MM.1S (cell line): ENCODE results near the gene DENND1A.

Source experiments
- DNase-seq: peaks from one replicate; pipeline ENCODE4 v3.0.0-alpha.2; 2015
- H2AFZ ChIP-seq: fragments of 300-600 bp; sonication (generic); 2 replicates; pipeline ENCODE4 v1.6.0; 2016; ENCODE audit warnings: antibody characterized with exemption, low read length
- H3F3A ChIP-seq: fragments of 300-600 bp; sonication (generic); 2 replicates; pipeline ENCODE4 v1.6.1; 2016; ENCODE audit warnings: mild to moderate bottlenecking, antibody characterized with exemption, low read length, moderate library complexity, mixed read lengths; ENCODE audit not compliant: insufficient read depth
- H3K27ac ChIP-seq: fragments of 300-600 bp; sonication (generic); 2 replicates; pipeline ENCODE4 v1.5.1; 2016; ENCODE audit warnings: mild to moderate bottlenecking, low read length
- H3K27me3 ChIP-seq: fragments of 300-600 bp; sonication (generic); replicated peaks from 2 replicates; pipeline ENCODE4 v1.6.0; 2016; ENCODE audit warnings: low read length; ENCODE audit not compliant: insufficient read depth
- H3K36me3 ChIP-seq: fragments of 300-600 bp; sonication (generic); replicated peaks from 2 replicates; pipeline ENCODE4 v1.6.1; 2016; ENCODE audit warnings: mild to moderate bottlenecking, low read length, mixed read lengths; ENCODE audit not compliant: insufficient read depth
- H3K4me1 ChIP-seq: fragments of 300-600 bp; sonication (generic); 2 replicates; pipeline ENCODE4 v1.6.1; 2016; ENCODE audit warnings: low read length, mixed read lengths
- H3K4me2 ChIP-seq: fragments of 300-600 bp; sonication (generic); 2 replicates; pipeline ENCODE4 v1.6.0; 2016; ENCODE audit warnings: low read depth, low read length
- H3K4me3 ChIP-seq: fragments of 300-600 bp; sonication (generic); 2 replicates; pipeline ENCODE4 v1.5.1; 2016; ENCODE audit warnings: low read length, mixed read lengths
- H3K79me2 ChIP-seq: fragments of 300-600 bp; sonication (generic); 2 replicates; pipeline ENCODE4 v1.6.1; 2016; ENCODE audit warnings: mixed run types, low read length, mixed read lengths
- H3K9ac ChIP-seq: fragments of 300-600 bp; sonication (generic); 2 replicates; pipeline ENCODE4 v1.6.1; 2016; ENCODE audit warnings: low read length, mixed read lengths
- H3K9me2 ChIP-seq: fragments of 300-600 bp; sonication (generic); replicated peaks from 2 replicates; pipeline ENCODE4 v1.6.1; 2016; ENCODE audit warnings: mild to moderate bottlenecking, low read length, mixed read lengths; ENCODE audit not compliant: insufficient read depth
- H3K9me3 ChIP-seq: fragments of 300-600 bp; sonication (generic); replicated peaks from 2 replicates; pipeline ENCODE4 v1.6.1; 2016; ENCODE audit warnings: mild to moderate bottlenecking, low read length, mixed read lengths; ENCODE audit not compliant: insufficient read depth
- H4K20me1 ChIP-seq: fragments of 300-600 bp; sonication (generic); 2 replicates; pipeline ENCODE4 v1.6.1; 2016; ENCODE audit warnings: mild to moderate bottlenecking, low read length, moderate library complexity, mixed read lengths; ENCODE audit not compliant: insufficient read depth
- EZH2 ChIP-seq: fragments of 300-600 bp; sonication (generic); optimal IDR thresholded peaks from 2 replicates; pipeline ENCODE3; 2017; ENCODE audit warnings: low read depth, mild to moderate bottlenecking, antibody characterized with exemption, low read length, mixed read lengths
- EZH2phosphoT487 ChIP-seq: fragments of 300-600 bp; sonication (generic); IDR thresholded peaks from 2 replicates; pipeline ENCODE4 v1.6.1; 2018; ENCODE audit warnings: antibody characterized with exemption, low read length
- TF ChIP-seq, protein P1 (sequence below): fragments of 300-600 bp; sonication (generic); IDR thresholded peaks from 2 replicates; pipeline ENCODE4 v1.5.1; 2016; ENCODE audit warnings: antibody characterized with exemption, low read length, mixed read lengths

The DENND1A gene

DNA sequence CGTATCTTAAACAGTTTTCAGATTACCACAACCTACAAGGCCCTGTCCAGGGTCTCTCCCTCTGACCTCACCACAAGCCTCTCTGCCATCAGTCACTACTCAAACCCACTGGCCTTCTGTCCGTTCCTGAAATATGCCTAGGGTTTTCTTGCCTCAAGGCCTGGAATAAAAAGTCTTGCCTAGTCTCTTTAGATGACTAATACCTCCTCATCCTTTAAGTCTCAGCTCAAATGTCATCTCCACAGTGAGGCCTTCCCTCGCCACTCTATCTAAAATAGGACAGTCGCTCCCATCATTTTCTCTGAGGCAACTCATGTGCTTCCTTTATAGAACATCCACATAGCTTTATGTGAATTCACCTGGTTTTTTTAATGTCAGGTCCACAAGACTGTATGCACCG lies 5.2 kb downstream of the DENND1A start:
- Histone ChIP-seq H3K4me3 (no peak overlapping the region), H3K79me2 (peaks cover 60% of the 10 kb centered on the region), H2AFZ (no peak overlapping the region), H3K9ac (no peak overlapping the region), H3K9me2 (no peaks in the 10 kb centered on the region), H3K27ac (no peak overlapping the region), H3K4me2 (no peak overlapping the region), H3K36me3 (no peaks in the 10 kb centered on the region), H3K27me3 (no peaks in the 10 kb centered on the region), H4K20me1 (no peaks in the 10 kb centered on the region; the same call in 1 of the 2 replicates), H3F3A (peaks cover 18% of the 10 kb centered on the region), H3K9me3 (no peaks in the 10 kb centered on the region), H3K4me1 (peaks cover 20% of the 10 kb centered on the region)
- TF ChIP-seq EZH2phosphoT487 (no peak), EZH2 (no peak)
- TF ChIP-seq, protein P1, sequence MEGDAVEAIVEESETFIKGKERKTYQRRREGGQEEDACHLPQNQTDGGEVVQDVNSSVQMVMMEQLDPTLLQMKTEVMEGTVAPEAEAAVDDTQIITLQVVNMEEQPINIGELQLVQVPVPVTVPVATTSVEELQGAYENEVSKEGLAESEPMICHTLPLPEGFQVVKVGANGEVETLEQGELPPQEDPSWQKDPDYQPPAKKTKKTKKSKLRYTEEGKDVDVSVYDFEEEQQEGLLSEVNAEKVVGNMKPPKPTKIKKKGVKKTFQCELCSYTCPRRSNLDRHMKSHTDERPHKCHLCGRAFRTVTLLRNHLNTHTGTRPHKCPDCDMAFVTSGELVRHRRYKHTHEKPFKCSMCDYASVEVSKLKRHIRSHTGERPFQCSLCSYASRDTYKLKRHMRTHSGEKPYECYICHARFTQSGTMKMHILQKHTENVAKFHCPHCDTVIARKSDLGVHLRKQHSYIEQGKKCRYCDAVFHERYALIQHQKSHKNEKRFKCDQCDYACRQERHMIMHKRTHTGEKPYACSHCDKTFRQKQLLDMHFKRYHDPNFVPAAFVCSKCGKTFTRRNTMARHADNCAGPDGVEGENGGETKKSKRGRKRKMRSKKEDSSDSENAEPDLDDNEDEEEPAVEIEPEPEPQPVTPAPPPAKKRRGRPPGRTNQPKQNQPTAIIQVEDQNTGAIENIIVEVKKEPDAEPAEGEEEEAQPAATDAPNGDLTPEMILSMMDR: no peak
- no peak for DNase-seq

DNA sequence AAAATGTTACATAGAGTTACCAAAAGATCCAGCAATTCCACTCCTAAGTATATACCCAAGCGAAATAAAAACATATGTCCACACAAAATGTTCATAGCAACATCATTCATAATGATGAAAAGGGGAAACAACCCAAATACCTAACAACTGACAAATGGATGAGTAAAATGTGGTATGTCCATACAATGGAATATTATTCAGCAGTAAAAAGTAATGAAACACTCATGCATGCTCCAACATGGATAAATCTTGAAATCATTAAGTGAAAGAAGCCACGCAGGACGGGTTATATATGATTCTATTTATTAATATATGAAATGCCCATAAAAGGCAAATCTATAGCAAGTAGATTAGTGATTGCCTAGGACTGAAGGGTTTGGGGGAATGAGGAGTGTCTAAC lies 6.0 kb downstream of the DENND1A start:
- Histone ChIP-seq H3K4me2 (no peak overlapping the region), H3K79me2 (peaks cover 54% of the 10 kb centered on the region), H3K9me2 (no peaks in the 10 kb centered on the region), H3K4me1 (peaks cover 18% of the 10 kb centered on the region), H3K27ac (no peak overlapping the region), H2AFZ (no peak overlapping the region), H3F3A (peaks cover 14% of the 10 kb centered on the region), H3K9me3 (no peaks in the 10 kb centered on the region), H3K36me3 (no peaks in the 10 kb centered on the region), H3K27me3 (no peaks in the 10 kb centered on the region), H3K9ac (no peak overlapping the region), H4K20me1 (no peaks in the 10 kb centered on the region; the same call in 1 of the 2 replicates), H3K4me3 (no peak overlapping the region)
- no peak for DNase-seq
- no peak for TF ChIP-seq EZH2
- TF ChIP-seq, protein P1: no peak
- TF ChIP-seq EZH2phosphoT487: no peak

DNA sequence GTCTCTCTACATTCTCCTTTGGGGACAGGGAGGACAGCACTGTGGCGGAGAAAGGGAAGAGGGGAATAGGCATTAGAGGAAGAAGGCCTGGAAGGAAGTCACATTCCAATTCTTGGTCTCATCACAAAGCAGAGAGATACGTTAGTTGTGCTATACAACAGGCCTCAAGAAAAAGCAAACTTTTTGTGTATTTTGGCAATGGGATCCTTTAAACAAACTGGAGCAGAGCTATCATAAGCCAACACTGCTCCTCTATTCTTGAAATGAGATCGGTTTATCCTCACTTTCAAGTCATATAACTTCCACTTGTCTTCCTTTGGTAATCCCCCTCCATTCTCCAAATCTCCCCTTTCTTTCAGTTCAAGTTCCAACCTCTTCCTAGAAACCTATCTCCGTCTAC lies 6.5 kb downstream of the DENND1A start:
- H3K9ac ChIP-seq: no peak overlapping the region
- H3K27ac ChIP-seq: no peak overlapping the region
- DNase-seq: no peak
- H2AFZ ChIP-seq: no peak overlapping the region
- no peaks in the 10 kb centered on the region for H3K9me2 ChIP-seq
- peaks cover 13% of the 10 kb centered on the region for H3K4me1 ChIP-seq
- H3K36me3 ChIP-seq: no peaks in the 10 kb centered on the region
- H4K20me1 ChIP-seq: no peaks in the 10 kb centered on the region; the same call in 1 of the 2 replicates
- H3F3A ChIP-seq: peaks cover 9% of the 10 kb centered on the region
- H3K27me3 ChIP-seq: no peaks in the 10 kb centered on the region
- TF ChIP-seq, protein P1: no peak
- TF ChIP-seq EZH2 (no peak), EZH2phosphoT487 (no peak)
- no peak overlapping the region for H3K4me2 ChIP-seq
- peaks cover 56% of the 10 kb centered on the region for H3K79me2 ChIP-seq
- H3K4me3 ChIP-seq: no peak overlapping the region
- no peaks in the 10 kb centered on the region for H3K9me3 ChIP-seq
